HG02943 (cell line): Measurements from ENCODE around the gene WDR13.

Source experiments
- ATAC-seq: cut with Tn5 transposase; IDR thresholded peaks from one replicate; pipeline ENCODE4 v1.9.1; 2021; ENCODE audit warnings: mild to moderate bottlenecking, low read depth, moderate library complexity; ENCODE audit not compliant: unreplicated experiment

WDR13 gene

DNA sequence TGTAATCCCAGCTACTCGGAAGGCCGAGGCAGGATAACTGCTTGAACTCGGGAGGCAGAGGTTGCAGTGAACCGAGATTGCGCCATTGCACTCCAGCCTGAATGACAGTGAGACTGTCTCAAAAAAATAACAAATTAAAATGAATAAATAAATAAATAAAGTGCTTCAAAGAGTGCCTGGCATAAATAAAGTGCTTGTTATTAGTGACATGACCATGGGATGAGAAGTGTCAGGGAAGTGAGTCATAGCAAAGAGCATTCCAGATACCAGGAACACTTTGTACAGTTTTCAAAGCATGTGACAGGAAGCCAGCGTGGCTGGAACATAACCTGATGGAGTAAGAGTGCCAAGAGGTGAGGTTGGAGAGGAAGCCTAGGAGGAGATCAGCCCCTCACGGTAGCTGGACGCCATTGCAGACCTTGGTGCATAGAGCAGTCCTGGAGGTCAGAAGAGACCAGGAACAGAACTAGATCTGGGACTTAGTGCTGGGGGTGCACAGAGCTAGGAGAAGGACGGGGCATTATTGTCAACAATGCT, 6.0 kb upstream of the WDR13 start:
- no peak for ATAC-seq

DNA sequence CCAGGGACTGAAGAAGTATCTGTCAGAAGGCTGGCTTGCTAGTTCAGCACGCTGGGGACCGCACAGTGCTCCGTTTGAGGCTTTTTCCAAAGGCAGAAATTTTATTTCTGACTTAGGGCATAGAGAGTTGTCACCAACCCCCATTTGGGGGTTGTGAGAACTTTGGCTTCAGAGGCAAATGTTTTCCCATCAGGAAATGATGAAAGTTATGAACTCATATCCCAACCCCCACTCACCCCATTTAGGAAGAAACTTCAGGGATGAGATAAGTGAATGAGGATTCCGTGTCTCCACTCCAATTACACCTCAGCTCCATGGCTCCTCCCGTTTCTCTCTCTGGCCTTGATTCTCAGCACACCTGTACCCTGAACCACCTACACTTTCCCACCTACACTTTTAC, 4.3 kb upstream of the WDR13 start:
- ATAC-seq, result no peak

DNA sequence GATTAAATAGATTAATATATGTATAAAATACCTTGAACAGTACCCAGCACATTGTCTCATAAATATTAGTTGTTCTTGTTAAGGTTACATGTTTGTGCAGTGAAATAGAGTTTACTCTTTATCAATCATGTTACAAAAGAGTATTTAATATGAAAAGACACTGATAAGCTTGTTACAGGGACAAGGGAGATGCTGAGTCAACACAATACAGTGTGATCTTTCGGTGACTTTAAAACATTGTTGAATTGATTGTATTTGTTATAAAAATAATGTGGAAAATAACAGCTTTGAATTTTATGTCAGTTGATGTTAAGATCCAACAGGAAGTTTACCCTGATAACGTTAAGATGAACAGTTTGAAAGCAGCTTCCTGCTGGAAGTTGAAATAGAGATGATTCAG, 1.4 kb upstream of the WDR13 start:
- ATAC-seq, result no peak

DNA sequence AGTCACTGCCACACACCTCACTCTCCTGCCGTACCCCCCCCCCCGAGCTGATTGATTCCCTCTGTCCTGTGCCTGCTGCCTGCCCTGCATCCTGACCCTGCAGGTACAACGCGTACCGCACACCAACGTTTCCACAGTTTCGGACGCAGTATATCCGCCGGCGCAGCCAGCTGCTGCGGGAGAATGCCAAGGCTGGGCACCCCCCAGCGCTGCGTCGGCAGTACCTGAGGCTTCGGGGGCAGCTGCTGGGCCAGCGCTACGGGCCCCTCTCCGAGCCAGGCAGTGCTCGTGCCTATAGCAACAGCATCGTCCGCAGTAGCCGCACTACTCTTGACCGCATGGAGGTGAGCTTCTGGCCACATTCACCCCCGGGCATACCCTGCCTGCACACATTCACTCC, 1.3 kb downstream of the WDR13 start:
- no peak for ATAC-seq

DNA sequence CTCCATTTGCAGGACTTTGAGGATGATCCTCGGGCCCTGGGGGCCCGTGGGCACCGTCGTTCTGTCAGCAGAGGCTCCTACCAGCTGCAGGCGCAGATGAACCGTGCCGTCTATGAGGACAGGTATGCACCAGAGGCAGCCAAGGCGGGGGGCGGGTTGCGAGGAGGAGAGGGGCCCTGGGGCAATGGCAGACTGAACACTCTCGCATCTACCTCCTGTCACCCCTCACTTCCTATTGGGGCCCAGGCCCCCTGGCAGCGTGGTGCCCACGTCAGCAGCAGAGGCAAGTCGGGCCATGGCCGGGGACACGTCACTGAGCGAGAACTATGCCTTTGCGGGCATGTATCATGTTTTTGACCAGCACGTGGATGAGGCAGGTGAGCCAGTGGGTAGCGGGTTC, 2.0 kb downstream of the WDR13 start:
- no peak for ATAC-seq

DNA sequence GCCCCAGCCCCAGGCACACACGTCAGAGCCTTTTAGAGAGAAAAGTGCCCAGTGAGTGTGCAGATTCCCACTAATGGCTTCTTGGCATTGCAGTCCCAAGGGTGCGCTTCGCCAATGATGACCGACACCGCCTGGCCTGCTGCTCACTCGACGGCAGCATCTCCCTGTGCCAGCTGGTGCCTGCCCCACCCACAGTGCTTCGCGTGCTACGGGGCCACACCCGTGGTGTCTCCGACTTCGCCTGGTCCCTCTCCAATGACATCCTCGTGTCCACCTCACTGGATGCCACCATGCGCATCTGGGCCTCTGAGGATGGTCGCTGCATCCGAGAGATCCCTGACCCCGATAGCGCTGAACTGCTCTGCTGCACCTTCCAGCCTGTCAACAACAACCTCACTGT, 2.9 kb downstream of the WDR13 start:
- no peak for ATAC-seq

DNA sequence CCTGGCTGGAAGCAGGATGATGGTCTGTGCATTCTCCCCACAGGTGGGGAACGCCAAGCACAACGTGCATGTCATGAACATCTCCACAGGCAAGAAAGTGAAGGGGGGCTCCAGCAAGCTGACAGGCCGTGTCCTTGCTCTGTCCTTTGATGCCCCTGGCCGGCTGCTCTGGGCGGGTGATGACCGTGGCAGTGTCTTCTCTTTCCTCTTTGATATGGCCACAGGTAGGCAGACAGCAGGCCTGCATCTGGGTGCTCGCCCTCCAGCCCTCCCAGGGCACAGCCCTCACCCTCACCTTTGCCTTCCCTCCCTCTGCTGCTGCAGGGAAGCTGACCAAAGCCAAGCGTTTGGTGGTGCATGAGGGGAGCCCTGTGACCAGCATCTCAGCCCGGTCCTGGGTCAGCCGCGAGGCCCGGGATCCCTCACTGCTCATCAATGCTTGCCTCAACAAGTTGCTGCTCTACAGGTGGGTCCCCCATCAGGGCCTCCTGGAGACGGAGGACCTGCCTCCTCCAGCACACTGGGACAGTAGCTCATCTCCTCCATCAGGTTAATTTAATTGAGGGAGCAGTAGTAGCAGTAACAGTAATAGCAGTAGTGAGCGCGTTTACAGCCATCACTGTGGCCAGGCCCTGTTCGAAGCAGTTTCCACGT, 4.6 kb downstream of the WDR13 start:
- ATAC-seq, result no peak

DNA sequence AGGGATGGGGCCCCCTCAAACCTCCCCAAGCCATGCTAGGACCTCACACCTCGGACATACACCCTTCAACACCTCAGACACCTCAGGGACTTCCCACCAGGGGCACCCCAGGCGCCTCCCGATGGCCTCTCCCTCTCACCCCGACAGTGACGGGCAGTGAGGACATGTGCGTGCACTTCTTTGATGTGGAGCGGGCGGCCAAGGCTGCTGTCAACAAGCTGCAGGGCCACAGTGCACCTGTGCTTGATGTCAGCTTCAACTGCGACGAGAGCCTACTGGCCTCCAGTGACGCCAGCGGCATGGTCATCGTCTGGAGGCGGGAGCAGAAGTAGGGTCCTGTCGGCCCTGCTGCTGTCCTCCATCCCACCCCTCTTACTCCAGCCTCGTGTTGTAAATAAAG, 7.4 kb downstream of the WDR13 start:
- no peak for ATAC-seq

DNA sequence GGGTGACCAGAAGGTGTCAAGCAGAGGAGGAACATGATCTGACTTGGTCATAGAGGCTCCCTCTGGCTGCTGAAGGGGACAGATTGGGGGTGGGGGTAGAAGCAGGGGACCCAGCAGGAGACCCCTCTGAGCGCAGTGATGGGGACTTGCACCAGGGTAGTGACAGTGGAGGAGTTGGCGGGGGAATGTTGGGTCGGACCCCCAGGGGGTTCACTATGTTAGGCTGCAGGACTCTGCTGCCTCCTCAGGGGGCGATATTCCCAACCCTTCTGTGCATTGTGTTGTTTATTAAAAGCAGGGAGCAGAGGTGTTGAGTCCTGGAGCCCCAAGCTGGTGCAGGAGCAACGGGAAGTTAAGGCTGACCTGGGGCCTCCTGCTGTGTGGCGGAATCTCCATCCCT, 8.8 kb downstream of the WDR13 start:
- ATAC-seq, result no peak

DNA sequence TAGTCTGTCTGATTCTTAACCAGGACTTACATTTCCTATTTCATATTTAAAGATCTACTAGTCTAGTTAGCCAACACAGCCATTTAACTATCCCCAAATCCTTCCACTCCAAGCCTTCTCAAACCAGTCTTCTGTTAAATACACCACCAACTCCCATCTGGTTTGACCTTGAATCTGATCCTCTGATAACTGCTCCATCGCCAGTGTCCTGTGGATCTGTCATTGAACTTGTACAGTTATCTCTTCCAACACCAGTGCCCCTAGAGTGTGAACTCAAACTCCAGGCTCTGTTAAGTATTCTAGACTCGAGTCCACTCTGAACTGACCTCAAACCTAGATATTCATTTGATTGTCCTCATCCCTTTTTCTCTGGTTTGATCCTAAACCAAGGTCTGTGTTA, 14.4 kb downstream of the WDR13 start:
- no peak for ATAC-seq

DNA sequence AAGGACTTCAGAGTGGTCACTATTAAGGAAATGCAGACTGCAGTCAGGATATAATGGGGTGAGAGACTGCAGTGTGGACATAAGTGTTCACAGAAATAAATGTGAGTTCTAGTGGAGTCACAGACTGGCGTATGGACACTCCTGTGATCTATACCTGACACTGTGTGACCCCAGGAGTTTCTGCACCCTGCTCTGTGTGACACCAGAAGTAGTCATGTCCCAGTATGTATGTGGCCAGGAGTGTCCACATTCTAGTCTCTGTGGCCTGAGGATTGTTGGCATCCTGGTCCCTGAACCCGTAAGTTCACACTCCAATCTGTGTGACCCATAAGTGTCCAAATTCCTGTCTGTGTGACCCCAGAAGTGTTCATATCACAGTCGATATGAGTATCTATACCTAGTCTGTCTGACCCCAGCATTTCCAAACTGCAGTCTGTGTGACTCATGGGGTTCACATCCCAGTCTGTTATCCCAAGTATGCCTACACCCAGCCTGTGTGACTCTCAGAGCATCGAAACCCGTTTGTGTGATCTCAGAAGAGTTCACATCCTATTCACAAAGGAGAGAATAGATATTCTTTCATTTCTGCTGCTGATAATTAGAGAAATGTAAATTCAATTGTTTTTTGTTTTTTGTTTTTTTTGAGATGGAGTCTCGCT, 16.3 kb downstream of the WDR13 start:
- no peak for ATAC-seq

DNA sequence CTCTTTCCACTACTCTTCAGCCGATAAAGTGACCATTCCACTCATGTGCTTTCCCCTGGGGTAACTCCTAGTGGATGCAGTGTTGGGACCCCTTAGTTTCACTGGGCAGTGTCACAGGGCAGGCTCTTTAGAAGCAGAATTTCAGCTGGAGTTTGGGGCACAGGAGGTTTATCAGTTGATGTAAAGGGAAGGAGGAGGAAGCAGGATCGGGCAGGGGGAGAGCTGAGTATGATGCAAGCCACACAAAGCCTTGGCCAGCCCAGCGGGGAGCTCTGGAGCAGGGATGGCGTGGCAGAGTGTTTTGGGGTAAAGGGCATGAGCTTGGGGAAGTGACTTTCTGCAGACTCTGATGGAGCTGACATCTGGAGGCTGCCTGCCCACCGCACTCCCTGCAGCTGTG, 19.3 kb downstream of the WDR13 start:
- no peak for ATAC-seq

DNA sequence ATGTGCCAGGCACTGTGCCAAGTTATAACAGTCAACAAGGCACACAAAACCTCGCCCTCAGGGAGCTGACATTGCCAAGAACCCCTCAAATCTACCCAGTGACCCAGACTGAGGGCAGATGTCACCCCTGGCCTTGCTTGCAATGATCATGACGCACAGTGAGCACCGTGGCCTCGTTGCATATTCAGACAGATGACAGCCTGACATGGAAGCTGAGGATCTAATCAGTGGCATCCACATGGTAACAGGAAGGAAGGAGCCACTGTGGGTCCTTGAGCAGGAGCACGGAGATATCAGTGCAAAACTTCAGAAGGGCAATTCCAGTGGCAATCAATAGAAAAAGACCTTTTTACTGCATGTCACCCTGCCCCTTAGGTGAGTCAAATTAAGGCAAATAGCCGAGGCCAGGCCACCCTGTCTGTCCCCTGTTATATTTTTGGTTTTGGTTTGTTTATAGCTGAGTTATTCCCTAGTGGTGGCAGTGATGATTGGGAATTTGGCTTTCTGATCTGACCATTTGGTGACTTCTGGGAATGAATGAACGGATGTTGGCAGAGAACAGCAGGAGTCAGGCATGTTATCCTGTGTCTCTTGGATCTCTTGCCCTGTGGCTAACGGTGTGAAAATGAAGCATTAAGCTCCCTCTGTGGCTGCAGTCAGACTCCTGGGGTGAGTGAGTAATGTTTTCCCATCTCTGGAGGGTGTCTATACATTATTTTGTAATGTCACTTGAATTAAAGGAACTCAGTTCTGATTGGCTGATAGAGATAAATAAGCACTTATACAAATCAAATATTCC, 20.4 kb downstream of the WDR13 start:
- no peak for ATAC-seq

DNA sequence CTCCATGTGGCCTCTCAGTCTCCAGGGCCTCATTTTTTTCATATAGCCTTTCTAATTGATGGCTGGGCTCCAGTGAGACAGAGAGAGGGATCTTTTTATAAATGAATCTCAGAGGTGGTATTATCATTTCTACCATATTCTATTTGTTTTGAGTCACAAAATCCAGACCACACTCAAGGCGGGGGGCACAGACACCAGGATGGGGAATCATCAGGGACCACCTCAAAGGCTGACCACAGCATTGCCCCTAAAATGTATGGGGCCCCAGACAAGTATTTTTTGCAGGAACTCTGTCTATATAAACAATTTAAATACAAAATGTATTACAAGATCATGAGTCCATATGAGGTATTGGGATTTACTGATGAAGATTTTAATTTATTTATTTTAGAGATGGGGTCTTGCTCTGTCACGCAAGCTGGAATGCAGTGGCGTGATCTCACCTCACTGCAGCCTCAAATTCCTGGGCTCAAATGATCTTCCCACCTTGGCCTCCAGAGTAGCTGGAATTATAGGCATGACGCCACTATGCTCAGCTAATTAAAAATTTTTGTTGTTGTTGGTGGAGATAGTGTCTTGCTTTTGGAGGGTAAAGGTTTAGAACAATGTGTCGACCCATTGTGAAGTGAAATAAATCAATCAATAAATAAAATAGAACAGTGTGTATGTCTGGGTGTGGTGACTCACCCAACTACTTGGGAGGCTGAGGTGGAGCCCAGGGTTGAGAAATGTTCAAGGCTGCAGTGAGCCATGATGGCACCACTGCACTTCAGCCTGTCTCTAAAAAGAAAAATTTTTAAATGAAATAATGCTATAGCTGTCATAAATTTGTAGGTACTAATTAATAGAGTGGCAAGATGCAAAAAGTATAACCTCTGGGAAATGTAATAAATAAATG, 29.4 kb downstream of the WDR13 start:
- ATAC-seq, result no peak

DNA sequence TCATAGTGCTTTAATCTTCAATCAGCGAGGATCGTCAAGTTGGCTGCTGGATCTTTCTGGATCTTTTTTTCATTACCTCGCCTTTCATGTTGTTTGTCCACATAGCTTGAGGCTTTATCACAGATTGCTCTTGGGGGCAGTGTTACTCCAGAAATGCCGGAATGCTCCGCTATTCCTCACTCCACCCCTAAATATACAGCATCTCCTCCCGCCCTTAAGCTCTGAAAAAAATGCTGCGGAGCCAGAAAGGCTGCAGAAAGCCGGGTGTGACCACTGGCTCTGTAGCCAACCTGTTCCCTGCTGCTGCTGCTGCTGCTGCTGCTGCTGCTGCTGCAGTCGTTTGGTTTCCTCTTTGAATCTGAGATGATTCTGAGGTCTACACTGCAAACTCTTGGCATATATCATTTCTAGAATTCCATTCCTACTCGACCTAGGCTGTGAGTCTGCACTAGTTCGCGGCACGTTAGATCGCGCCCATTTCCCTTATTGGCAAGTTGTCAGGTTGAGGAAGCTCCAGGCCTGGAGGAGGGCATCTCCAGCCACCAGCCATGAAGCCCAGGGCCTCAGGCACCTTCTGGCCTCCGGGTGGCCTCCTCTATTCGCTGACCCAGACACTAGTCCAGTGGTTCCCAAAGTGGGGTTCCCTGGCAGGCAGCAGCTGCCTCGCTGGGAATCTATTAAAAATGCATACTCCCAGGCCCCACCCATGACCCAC, 34.2 kb downstream of the WDR13 start:
- no peak for ATAC-seq

DNA sequence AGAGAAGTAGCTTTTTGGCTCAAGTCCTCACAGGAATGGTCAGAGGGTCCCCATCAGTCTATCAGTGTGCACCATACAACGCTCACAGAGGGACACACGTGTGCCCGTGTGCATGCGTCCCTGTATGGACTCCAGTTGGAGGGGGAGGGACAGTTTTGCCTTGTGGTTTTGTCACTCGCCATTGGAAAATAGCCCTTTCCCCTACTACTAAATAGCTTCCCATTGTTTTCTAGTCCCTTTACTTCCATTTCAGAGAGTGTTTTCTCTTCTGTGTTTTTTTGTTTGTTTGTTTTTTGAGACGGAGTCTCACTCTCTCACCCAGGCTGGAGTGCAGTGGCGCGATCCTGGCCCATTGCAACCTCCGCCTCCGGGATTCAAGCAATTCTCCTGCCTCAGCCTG, 34.9 kb downstream of the WDR13 start:
- no peak for ATAC-seq

DNA sequence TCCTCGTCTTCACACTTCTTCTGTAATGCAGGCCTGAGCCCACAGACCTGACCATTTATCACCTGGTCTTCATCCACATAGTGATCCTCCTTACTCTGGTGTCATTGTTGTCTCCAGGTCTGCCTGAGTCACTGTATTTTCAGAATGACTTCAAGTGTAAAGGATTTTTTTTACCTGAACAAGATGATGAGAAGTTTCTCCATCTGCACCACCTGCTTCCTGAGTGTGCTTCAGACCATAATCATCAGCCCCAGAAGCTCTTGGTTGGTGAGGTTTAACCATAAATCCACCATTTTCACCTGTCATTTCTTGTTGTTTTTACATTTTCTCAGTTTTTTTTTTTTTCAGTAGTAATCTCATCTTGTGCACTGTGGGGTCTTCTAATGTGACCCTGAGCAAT, 39.0 kb downstream of the WDR13 start:
- no peak for ATAC-seq

DNA sequence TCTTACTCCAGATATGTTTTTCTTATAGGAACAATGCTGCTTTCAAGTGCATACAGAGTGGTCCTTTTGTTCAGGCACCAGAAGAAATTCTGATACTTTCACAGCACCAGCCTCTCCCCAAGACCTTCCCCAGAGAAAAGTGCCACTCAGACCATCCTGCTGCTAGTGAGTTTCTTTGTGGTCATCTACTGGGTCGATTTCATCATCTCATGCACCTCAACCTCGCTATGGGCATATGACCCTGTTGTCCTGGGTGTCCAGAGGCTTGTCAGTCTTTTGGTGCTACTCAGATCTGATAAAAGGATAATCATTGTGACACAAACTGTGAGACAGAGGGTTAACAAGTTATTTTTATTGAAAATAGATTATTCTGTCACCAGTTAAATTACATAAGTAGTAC, 39.5 kb downstream of the WDR13 start:
- ATAC-seq, result no peak

DNA sequence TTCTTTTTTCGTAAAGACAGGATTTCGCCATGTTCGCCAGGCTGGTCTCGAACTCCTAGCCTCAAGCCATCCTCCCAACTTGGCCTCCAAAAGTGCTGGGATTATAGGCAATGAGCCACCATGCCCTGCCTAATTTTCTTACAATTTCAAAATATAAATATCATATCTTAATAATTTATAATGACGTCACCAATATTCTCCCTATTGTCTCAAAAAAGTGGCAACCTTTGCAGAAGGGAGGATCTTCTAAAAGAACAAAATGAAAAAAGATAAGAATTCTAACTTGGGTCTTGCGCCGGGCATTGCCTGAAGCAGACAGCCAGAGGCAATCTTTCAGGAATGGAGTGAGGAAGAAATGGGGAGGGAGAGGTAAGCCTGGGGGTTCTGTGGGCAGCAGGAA, 48.4 kb downstream of the WDR13 start:
- ATAC-seq, result no peak

DNA sequence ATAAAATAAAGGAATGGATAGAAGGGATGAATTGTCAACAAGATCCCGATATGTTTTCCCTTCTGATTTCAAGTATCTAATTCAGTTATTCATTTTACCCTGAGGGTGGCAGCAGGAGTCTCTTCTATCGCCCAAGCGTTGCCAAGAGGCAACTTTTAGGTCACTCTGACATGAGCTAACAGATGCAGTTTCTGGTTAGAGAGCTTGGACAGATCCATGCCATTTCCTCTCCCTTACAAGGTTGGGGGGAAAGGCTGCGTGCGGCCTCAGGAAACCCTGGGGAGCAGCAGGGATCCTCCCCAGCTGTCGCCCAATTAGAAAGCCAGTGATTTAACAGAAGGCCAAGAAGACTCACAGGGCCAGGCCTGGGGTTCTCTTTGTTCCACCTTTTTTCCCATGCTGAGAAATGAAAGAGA, 51.1 kb downstream of the WDR13 start:
- ATAC-seq, result no peak
